ENCODE data around the gene PFKL. TPM values are rescaled to one million over a fixed set of nuclear protein-coding genes. Genes with fewer than 3 reads are reported as not detected.

PFKL gene
- total and polyA plus RNA-seq, 2 donors (not counting 1 experiment from before 2014, with no cell fraction given): 54.8 to 125 TPM

DNA sequence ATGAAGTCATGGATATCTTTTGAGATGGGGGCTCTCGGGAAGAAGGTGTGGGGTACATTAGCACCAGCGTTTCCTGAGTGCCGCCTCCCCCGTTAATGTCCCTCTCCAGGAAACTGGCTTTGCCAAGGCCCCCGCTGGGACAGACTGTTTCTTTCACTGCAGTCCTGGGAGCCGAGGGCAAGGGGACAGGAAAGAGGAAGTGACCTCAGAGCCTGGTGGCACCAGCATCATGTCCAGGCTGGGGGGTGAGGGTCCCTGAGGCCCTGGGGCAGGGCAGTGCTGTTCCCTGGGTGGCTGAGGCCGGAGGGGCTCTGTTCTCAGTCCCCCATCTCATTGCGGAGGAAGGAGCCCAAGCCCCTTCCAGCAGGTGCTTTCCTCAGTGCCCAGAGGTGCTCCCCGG, 5.8 kb downstream of the PFKL start:
- no peaks in the 10 kb centered on the region for H4K20me1 ChIP-seq (ENCODE audit: control insufficient read depth, extremely low read depth, insufficient read depth, low read length)

DNA sequence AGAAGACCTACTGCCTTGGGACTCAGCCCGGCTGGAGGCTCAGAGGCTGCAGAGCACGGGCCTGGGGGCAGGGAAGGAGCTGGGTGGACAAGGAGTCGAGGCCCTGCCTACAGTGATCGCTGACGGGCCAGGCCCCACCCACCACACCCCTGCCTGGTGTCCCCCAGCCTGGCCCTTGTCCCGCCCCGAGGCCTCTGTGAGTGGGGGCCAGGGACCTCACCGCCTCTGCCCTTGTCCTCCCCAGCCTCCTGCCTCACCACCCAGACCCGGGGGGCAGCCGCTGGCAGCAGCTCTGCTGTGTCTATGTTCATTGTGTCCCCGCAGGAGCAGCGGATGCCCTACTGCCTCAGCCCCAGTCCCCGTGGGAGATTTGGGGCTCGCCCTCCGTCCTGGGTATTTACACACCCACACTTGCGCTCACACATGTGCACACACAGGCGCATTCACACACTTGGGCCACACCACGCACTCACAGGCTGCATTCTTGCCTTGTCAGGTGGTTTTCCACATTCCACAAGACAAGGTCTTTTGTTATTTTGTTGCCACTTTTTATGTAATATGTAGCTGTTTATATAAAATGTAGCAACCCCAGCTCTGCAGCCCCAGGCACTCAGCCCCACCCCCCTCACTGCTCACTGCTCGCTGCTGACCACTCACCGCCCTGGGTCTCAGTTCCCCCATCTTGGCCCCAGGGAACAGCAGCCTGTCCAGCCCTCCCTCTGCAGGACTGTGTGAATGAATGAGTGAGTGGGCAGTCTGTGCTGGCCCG, 7.3 kb downstream of the PFKL start:
- peaks cover 15% of the 10 kb centered on the region for H3K79me2 ChIP-seq (ENCODE audit: control insufficient read depth, insufficient read depth, low read length)
- no peak overlapping the region for H3K4me3 ChIP-seq (replicated peaks in 1 of 4; ENCODE audit: control extremely low read depth in 1 of 4, insufficient read depth in 1 of 4, low read depth in 3 of 4, low read length in 4 of 4)
- no peaks in the 10 kb centered on the region for H4K20me1 ChIP-seq (ENCODE audit: control insufficient read depth, extremely low read depth, insufficient read depth, low read length)
- DNase-seq (ENCODE audit: low read depth in 2 of 2): peak in 1 of 2 donors; percentile 46
- TF ChIP-seq, protein P1, sequence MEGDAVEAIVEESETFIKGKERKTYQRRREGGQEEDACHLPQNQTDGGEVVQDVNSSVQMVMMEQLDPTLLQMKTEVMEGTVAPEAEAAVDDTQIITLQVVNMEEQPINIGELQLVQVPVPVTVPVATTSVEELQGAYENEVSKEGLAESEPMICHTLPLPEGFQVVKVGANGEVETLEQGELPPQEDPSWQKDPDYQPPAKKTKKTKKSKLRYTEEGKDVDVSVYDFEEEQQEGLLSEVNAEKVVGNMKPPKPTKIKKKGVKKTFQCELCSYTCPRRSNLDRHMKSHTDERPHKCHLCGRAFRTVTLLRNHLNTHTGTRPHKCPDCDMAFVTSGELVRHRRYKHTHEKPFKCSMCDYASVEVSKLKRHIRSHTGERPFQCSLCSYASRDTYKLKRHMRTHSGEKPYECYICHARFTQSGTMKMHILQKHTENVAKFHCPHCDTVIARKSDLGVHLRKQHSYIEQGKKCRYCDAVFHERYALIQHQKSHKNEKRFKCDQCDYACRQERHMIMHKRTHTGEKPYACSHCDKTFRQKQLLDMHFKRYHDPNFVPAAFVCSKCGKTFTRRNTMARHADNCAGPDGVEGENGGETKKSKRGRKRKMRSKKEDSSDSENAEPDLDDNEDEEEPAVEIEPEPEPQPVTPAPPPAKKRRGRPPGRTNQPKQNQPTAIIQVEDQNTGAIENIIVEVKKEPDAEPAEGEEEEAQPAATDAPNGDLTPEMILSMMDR (conservative IDR thresholded peaks at IDR 0.05 in 1 of 2, IDR thresholded peaks at IDR 0.05 in 1 of 2; ENCODE audit: low read depth in 1 of 2, low read length in 2 of 2): no peak
- no peak for TF ChIP-seq EZH2 (IDR thresholded peaks at IDR 0.05; ENCODE audit: low read length, missing control alignments)
- H2AFZ ChIP-seq (ENCODE audit: low read length): no peak overlapping the region
- no peak overlapping the region for H3K4me2 ChIP-seq (ENCODE audit: extremely low read depth, insufficient read depth, low read length)
- H3K36me3 ChIP-seq (ENCODE audit: control insufficient read depth, insufficient read depth, low read length): peaks cover 7% of the 10 kb centered on the region
- no peaks in the 10 kb centered on the region for H3K27me3 ChIP-seq (ENCODE audit: control insufficient read depth, insufficient read depth, low read length)
- H3K27ac ChIP-seq (ENCODE audit: insufficient read depth, low read length): no peak overlapping the region
- no peak overlapping the region for H3K9ac ChIP-seq (ENCODE audit: insufficient read depth, low read length)
- no peaks in the 10 kb centered on the region for H3K4me1 ChIP-seq (ENCODE audit: control insufficient read depth, extremely low read depth, insufficient read depth, low read length)
- H3K9me3 ChIP-seq (ENCODE audit: control insufficient read depth, insufficient read depth, low read depth, low read length): no peaks in the 10 kb centered on the region

More for the DNA sequence above, 5.8 kb downstream of the PFKL start:
- Histone ChIP-seq H3K27me3 (ENCODE audit: control insufficient read depth, insufficient read depth, low read length) (no peaks in the 10 kb centered on the region), H2AFZ (ENCODE audit: low read length) (no peak overlapping the region), H3K79me2 (ENCODE audit: control insufficient read depth, insufficient read depth, low read length) (peaks cover 25% of the 10 kb centered on the region), H3K4me3 (replicated peaks in 1 of 4; ENCODE audit: control extremely low read depth in 1 of 4, insufficient read depth in 1 of 4, low read depth in 3 of 4, low read length in 4 of 4) (no peak overlapping the region), H3K4me2 (ENCODE audit: extremely low read depth, insufficient read depth, low read length) (no peak overlapping the region), H3K9ac (ENCODE audit: insufficient read depth, low read length) (no peak overlapping the region), H3K36me3 (ENCODE audit: control insufficient read depth, insufficient read depth, low read length) (peaks cover 2% of the 10 kb centered on the region), H3K4me1 (ENCODE audit: control insufficient read depth, extremely low read depth, insufficient read depth, low read length) (peaks cover 2% of the 10 kb centered on the region), H3K9me3 (ENCODE audit: control insufficient read depth, insufficient read depth, low read depth, low read length) (no peaks in the 10 kb centered on the region), H3K27ac (ENCODE audit: insufficient read depth, low read length) (no peak overlapping the region)
- DNase-seq (ENCODE audit: low read depth in 2 of 2): no peak
- TF ChIP-seq EZH2 (IDR thresholded peaks at IDR 0.05; ENCODE audit: low read length, missing control alignments): no peak
- TF ChIP-seq, protein P1 (conservative IDR thresholded peaks at IDR 0.05 in 1 of 2, IDR thresholded peaks at IDR 0.05 in 1 of 2; ENCODE audit: low read depth in 1 of 2, low read length in 2 of 2): no peak

DNA sequence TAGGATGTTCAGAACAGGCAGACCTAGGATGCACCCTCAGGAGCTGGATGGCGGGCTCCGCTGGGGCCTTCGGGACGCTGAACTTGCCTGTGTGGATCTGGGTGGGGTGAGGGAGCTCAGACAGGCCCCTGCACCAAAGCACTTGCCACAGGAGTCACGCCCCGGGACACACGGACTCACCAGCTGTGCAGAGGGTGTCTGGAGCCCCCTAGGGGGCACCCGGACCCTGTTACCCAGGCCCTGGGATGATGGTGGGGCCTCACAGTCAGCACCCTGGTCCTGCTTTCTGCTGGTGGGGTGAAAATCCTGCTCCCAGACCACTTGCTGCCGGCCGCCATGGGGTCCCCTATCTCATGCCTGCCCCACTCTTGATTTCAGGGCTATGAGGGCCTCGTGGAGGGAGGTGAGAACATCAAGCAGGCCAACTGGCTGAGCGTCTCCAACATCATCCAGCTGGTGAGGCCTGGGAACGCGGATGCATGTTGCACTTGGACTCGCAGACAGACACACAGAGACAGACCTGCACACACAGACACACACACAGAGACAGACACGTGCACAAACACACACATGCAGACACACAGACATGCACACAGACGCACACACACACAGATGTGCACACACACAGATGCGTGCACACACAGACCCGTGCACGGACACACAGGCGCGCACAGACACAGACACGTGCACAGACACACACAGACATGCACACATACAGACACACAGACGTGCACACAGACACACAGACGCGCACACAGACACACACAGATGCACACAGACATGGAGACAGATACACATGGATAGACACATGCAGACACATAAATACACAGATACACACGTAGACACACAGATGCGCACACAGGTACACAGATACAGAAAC, 11.0 kb downstream of the PFKL start:
- Histone ChIP-seq H3K79me2 (ENCODE audit: control insufficient read depth, insufficient read depth, low read length) (no peaks in the 10 kb centered on the region), H2AFZ (ENCODE audit: low read length) (no peak overlapping the region), H3K4me2 (ENCODE audit: extremely low read depth, insufficient read depth, low read length) (no peak overlapping the region), H3K27ac (ENCODE audit: insufficient read depth, low read length) (no peak overlapping the region), H3K4me3 (replicated peaks in 1 of 4; ENCODE audit: control extremely low read depth in 1 of 4, insufficient read depth in 1 of 4, low read depth in 3 of 4, low read length in 4 of 4) (no peak overlapping the region), H3K4me1 (ENCODE audit: control insufficient read depth, extremely low read depth, insufficient read depth, low read length) (no peaks in the 10 kb centered on the region), H3K27me3 (ENCODE audit: control insufficient read depth, insufficient read depth, low read length) (no peaks in the 10 kb centered on the region), H4K20me1 (ENCODE audit: control insufficient read depth, extremely low read depth, insufficient read depth, low read length) (no peaks in the 10 kb centered on the region), H3K36me3 (ENCODE audit: control insufficient read depth, insufficient read depth, low read length) (peaks cover 12% of the 10 kb centered on the region), H3K9me3 (ENCODE audit: control insufficient read depth, insufficient read depth, low read depth, low read length) (no peaks in the 10 kb centered on the region), H3K9ac (ENCODE audit: insufficient read depth, low read length) (no peak overlapping the region)
- no peak for DNase-seq (ENCODE audit: low read depth in 2 of 2)
- TF ChIP-seq, protein P1 (conservative IDR thresholded peaks at IDR 0.05 in 1 of 2, IDR thresholded peaks at IDR 0.05 in 1 of 2; ENCODE audit: low read depth in 1 of 2, low read length in 2 of 2): no peak
- TF ChIP-seq EZH2 (IDR thresholded peaks at IDR 0.05; ENCODE audit: low read length, missing control alignments): no peak
